Measurements from ENCODE around the gene CAP2. TPM values are rescaled to one million over a fixed set of nuclear protein-coding genes. Genes with fewer than 3 reads are reported as not detected.

The CAP2 gene
- total RNA-seq, 1 experiment from 2014 or later, result 11.5 TPM

DNA sequence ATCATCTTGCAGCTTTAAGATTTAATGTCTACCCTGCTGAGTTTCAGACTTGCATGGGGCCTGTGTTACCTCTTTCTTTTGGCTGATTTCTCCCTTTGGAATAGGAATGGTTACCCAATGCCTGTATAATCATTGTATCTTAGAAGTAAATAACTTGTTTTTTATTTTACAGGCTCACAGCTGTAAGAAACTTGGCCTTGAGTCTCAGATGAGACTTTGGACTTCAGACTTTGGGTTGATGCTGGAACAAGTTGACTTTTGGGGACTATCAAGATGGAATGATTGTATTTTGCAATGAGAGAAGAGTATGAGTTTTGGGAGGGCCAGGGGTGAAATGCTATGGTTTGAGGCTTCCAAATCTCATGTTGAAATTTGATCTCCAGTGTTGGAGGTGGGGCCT lies 34.9 kb upstream of the CAP2 start:
- H3K56ac ChIP-seq (ENCODE audit: insufficient read length, low read depth, low read length), result no peak overlapping the region
- no peak overlapping the region for H3T11ph ChIP-seq (ENCODE audit: low read length)
- no peaks in the 10 kb centered on the region for H3K23me2 ChIP-seq (ENCODE audit: insufficient read length, low read depth, low read length, poor library complexity, severe bottlenecking)
- no peaks in the 10 kb centered on the region for H3K27me3 ChIP-seq (ENCODE audit: insufficient read depth, low read length)
- no peak overlapping the region for H3K4ac ChIP-seq (ENCODE audit: low read depth, low read length)
- no peak overlapping the region for H3K4me3 Mint-ChIP-seq
- H3K79me1 ChIP-seq (ENCODE audit: insufficient read depth, low read depth, low read length, poor library complexity, severe bottlenecking), result no peaks in the 10 kb centered on the region
- no peak overlapping the region for H3K27ac ChIP-seq (ENCODE audit: insufficient read length, low read depth, low read length)
- no peaks in the 10 kb centered on the region for H3K9me3 ChIP-seq (ENCODE audit: control insufficient read depth, low read depth, low read length)
- no peak overlapping the region for H4K5ac ChIP-seq (ENCODE audit: insufficient read length, low read depth, low read length)
- H2AK5ac ChIP-seq (ENCODE audit: insufficient read length, low read length), result no peak overlapping the region
- H2BK12ac ChIP-seq (ENCODE audit: insufficient read length, low read depth, low read length), result no peak overlapping the region
- H2BK15ac ChIP-seq (ENCODE audit: low read depth, low read length), result no peak overlapping the region
- no peaks in the 10 kb centered on the region for H3K79me2 ChIP-seq (ENCODE audit: insufficient read depth, low read length)
- H3K14ac ChIP-seq (ENCODE audit: insufficient read depth, low read length), result no peak overlapping the region
- no peak for TF ChIP-seq CTCF (conservative IDR thresholded peaks at IDR 0.05)
- no peaks in the 10 kb centered on the region for H3K4me1 ChIP-seq (ENCODE audit: insufficient read depth, low read length)
- H2BK20ac ChIP-seq (ENCODE audit: low read depth, low read length, poor library complexity, severe bottlenecking), result no peak overlapping the region
- no peak overlapping the region for H4K91ac ChIP-seq (ENCODE audit: insufficient read length, low read depth, low read length)
- H3K9ac ChIP-seq (ENCODE audit: extremely low read depth, insufficient read length, low read length), result no peak overlapping the region
- H3K9me3 Mint-ChIP-seq, result no peaks in the 10 kb centered on the region; a peak in 2 of 5 replicates
- H3K18ac ChIP-seq (ENCODE audit: insufficient read length, low read depth, low read length), result no peak overlapping the region
- H2BK5ac ChIP-seq (ENCODE audit: insufficient read length, low read length), result no peak overlapping the region
- no peak overlapping the region for H3K23ac ChIP-seq (ENCODE audit: insufficient read length, low read depth, low read length)
- no peaks in the 10 kb centered on the region for H3K27me3 Mint-ChIP-seq (ENCODE audit: low read depth)
- no peak overlapping the region for H2AFZ ChIP-seq (ENCODE audit: low read length)
- no peak overlapping the region for H2BK120ac ChIP-seq (ENCODE audit: low read depth, low read length, poor library complexity, severe bottlenecking)
- H3K27ac Mint-ChIP-seq, result no peak overlapping the region
- no peaks in the 10 kb centered on the region for H4K20me1 ChIP-seq (ENCODE audit: control insufficient read depth, insufficient read depth, insufficient read length)
- no peak overlapping the region for H3K4me2 ChIP-seq (ENCODE audit: insufficient read depth, insufficient read length, low read length)
- H3K36me3 Mint-ChIP-seq (ENCODE audit: insufficient read depth in 1 of 3, low read depth in 3 of 3), result no peaks in the 10 kb centered on the region; a peak in 1 of 7 replicates
- no peaks in the 10 kb centered on the region for H3K4me1 Mint-ChIP-seq
- no peak overlapping the region for H4K8ac ChIP-seq (replicated peaks; ENCODE audit: insufficient read length, low read depth, low read length)
- no peak for DNase-seq
